GM18951 (cell line): ENCODE measurements around the gene PTPRM.

Experiments used
- POLR2A ChIP-seq: IDR thresholded peaks from 4 replicates; pipeline ENCODE4 v1.6.1; 2011; ENCODE audit warnings: mild to moderate bottlenecking; ENCODE audit not compliant: insufficient read length, insufficient read depth; ENCODE audit errors: extremely low read depth
- in situ Hi-C: fragments of 300-500 bp; cut with MboI; formaldehyde crosslinking; loops from one replicate; pipeline ENCODE4 v1.12.0; 2022; ENCODE audit warnings: low sequenced_read_pairs, mixed read lengths, inconsistent platforms; ENCODE audit not compliant: unreplicated experiment

Gene PTPRM

DNA sequence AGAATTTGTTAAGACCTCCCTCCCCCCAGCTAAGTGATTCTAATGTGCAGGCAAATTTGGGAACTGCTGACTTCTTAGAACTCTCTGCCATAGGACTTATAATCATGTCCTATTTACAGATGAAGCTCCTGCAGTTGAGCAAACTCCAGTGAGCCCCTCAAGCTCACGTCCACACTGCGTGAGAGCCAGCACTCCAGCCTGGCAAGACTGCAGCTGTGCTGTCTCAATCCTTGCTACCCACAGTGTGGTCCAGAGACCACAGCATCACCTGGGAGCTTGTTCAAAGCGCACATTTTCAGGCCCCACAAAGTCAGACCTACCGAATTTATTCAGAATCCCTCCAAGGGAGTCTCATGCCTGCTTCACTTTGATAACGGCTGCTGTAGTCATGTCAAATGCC is 799.0 kb downstream of the PTPRM start:
- no peak for TF ChIP-seq POLR2A
- in situ Hi-C loops: no loop called here

DNA sequence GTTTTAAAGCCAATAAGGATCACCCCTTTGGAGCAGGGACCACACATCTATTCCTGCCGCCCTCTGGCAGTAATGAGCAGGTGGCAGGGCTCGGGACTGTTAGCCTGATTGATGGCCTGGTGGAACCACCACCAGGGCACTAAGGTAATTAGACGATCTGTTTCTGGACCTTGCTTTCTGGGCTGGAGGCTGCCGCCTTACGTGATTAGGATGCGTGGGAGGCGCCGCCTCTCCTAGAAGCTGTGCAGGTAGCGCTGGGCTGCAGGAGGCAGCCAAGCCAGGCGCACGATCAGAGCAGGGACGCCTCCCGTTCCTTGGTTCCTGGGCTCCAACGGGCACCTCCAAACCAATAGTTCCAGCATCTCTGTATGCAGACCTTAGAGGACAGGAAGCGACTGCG is 799.5 kb downstream of the PTPRM start:
- in situ Hi-C loops: no loop called here
- TF ChIP-seq POLR2A: no peak

DNA sequence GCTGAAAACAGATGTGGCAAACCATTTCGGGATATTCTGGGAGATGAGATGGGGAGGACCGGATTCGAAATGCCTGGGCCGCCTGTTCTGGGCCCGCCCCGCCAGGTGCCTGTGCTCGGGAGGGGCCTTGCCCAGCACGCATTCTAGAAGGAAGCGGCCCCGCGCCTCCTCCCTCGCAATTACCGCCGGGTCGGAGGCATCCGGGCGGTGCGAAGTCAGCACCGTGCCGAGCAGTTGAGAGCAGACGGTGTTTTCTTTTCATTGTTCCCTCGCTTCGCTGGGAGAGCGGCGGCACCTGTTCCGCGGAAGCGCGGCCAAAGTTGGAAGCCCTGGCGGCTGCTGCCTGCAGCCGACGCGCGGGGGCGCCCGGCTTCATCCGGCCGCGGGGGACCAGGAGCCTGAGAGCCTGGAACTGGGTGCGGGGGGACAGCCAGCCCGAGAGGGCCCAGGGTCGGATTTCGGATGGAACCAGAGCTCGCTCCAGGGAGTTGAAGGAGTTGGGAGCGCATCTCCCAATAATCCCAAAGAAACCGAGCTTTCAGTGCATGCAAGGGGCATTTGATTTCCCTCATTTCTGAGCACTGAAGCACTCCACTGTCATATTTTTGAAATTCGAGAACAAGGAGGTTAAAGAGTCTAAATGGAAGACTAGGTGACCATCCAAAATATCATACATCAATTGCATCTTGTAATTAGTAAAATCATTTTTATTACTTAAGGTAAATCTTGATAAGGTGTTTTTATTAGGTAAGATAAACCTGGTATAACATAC is 800.3 kb downstream of the PTPRM start:
- in situ Hi-C loops: no loop called here
- TF ChIP-seq POLR2A: no peak

DNA sequence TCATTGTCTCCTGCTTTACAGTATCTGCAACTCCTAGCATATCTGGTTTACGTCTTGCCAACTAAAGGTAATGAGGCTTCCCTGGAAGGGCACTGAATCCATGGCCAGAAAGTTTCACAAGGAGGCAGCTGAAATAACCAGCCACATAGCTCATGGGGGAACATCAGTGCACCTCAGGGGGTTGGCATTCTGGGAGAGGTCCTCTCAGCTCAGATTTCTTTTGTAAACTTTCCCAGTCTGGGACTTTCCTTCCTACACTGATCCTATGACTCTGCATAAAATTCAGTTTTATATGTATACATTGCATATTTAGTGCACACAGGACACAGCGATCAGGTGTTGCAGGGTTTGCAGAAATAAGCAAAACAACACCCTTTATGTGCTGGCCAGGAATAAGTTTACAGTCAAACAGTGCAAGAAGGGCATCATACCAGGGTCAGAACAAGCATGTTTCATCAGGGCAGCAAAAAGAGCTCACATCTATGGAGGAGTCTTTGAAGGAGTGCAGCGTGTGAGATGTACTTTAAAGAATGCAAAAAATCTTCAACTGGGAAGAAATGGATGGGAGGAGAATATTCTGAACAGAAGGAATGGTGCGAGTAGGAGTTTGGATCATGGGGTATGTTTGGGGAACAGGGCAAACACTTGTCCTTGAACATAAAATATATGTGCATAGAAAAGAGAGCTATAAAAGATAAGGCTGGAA is 801.5 kb downstream of the PTPRM start:
- TF ChIP-seq POLR2A: no peak
- in situ Hi-C loops: no loop called here

DNA sequence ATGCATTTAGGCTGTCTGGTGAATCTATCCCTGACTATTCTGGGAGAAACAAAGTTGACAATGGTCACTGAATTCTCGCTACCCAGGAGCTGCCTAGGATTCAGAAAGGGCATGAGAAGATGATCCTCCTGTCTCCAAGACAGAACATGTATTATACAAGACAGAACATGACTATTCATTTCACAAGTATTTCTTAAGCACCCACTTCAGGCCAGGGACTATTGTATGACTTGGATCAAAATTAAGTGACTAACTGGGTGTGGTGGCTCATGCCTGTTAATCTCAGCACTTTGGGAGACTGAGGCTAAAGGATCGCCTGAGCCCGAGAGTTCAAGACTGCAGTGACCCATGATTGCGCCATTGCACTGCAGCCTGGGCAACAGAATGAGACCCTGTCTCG is 806.4 kb downstream of the PTPRM start:
- in situ Hi-C loops: no loop called here
- TF ChIP-seq POLR2A: no peak

DNA sequence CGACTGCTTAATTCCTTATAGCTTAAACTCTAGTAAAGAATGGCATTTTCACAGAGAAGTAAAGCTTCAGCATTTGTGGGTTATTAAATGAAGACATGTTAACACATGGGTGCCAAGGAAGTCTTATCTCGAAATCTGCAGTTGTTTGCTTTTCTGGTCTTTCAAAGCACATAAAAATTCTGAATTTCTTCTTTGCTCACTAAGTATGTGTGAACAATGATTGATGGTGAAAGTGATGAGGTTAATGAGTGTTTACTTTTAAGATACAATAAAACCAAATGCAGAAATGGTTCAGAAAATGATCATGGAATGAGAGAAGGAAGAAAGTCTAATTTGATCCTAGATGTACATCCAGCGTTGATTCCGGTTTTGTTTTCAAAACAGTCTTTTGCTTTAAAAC is 807.6 kb downstream of the PTPRM start:
- in situ Hi-C loops: no loop called here
- no peak for TF ChIP-seq POLR2A

DNA sequence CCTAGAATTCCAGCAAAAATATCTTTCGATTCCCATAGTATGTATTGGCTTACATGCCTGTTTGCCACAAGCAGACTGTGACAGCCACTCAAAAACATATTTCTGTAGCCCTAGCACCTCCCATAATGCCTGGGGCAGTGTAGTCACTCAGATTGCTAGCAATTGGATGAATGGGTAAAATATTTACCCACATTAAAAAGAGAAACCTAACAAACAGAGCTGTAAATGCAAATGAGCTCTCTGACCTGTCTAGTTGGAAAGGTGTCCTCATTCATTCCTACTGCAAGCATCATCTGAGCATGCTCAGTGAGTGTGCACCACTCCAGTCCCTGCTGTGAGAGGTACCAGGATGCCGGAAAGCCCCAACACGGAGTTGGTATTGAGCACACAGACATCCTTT is 808.1 kb downstream of the PTPRM start:
- in situ Hi-C loops: no loop called here
- no peak for TF ChIP-seq POLR2A

DNA sequence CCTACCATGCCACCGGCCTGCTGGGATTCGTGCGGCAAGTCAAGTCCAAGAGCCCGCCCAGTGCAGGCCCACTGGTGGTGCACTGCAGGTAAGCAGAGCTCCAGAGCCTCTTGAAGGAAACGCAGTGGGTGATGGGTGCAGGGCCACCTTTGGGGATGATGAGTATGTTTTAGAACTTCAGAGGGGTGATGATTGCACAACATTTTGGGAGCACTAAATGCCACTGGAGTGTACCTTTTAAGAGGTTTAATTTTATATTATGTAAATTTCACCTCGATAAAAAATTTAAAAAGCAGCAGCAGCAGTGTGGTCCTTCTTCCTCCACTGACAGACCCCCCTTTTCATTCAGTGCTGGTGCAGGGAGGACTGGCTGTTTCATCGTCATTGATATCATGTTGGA is 809.0 kb downstream of the PTPRM start:
- TF ChIP-seq POLR2A: no peak

DNA sequence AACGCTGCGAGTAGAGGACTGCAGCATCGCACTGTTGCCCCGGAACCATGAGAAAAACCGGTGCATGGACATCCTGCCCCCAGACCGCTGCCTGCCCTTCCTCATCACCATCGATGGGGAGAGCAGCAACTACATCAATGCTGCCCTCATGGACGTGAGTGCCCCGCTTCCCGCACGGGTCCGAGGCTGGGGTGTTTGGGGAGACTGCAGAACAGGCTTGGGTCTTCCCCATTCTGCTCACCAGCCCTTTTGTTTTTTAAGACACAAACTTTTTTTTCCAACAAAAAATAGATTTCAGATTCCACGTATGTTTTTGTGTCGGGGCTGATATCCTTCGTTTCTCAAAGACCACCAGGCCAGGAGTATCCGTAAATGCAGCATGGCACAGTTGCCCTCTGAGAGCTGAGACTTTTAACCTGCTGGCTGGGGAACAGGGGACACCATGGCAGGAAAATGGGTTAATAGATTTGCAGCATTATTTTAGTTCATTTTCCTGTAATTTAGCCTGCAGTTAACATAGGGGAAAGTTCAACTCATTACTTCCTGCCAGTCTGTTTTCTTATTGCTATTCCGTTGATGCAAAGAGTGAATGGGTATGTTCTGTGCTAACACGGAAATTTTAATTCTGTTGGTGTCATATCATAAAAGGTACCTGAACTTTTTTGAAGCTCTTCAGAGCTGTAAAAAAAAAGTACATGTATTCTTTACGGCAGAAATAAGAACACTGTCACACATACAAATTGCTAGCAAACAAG is 812.2 kb downstream of the PTPRM start:
- in situ Hi-C loops: no loop called here

More for the DNA sequence above, 809.0 kb downstream of the PTPRM start:
- in situ Hi-C loops: no loop called here

DNA sequence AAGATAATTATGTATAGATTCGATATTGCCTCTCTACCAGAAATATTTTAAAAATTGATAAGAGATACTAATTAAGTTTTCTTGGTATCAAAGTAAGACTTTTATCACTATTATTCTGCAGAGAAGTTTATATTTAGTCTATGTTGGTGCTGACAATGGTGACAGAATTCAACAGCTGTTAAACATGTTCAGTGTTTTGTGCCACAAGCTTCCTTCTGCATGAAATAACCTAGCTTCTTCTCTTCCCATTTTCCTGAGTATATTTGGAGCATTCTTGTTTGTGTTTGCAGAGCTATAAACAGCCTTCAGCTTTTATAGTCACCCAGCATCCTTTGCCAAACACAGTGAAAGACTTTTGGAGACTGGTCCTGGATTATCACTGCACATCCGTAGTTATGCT is 812.9 kb downstream of the PTPRM start:
- in situ Hi-C loops: no loop called here

More for the DNA sequence above, 812.2 kb downstream of the PTPRM start:
- no peak for TF ChIP-seq POLR2A

DNA sequence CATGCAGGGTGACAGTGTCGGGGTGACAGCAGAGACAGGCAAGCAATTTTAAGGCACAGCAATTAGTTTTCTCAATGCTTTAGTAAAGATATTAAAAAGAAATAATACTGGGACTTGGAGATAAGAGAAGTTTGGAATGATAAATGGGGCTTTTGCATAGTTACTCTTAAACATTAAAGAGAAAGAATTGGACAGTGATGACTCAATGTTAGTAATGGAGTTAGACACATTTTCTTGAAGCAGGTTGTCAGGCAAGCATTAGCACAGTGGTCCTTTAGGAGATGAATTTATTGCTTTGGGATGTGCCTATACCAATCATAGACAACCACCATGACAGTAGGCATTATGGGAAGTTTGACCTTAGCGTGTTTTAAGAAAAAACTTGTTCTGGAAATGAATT is 813.8 kb downstream of the PTPRM start:
- no peak for TF ChIP-seq POLR2A

More for the DNA sequence above, 812.9 kb downstream of the PTPRM start:
- TF ChIP-seq POLR2A: no peak

DNA sequence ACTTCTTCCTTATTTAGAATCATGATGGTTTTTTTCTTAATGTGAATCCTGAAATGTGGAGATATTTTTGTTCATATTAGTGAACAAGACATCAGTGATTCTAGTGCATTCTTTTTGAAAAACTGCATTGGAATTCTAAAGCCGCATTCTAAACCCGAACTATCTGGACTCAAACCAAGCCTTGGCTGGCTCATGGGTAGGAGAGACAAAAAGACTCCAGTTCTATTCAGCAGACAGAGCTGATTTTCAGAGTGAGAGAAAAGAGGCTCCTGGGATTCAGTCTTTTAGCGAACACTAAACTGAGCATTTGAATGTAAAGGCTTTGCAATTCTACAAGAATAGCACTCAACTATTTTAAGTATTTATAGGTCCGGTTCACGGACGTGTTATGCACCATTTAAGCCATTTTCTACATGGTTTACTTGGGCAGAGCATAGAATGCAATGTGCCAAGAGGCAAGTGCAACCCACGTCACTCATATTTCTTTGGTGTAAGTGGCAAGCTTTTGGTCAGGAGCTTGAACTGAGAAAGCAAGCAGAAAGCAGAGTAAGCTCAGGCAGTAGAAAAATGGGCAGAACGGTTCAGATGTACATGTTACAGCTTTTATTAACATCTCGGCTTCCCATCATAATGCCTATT is 814.8 kb downstream of the PTPRM start:
- in situ Hi-C loops: no loop called here
- no peak for TF ChIP-seq POLR2A

More for the DNA sequence above, 813.8 kb downstream of the PTPRM start:
- in situ Hi-C loops: no loop called here

DNA sequence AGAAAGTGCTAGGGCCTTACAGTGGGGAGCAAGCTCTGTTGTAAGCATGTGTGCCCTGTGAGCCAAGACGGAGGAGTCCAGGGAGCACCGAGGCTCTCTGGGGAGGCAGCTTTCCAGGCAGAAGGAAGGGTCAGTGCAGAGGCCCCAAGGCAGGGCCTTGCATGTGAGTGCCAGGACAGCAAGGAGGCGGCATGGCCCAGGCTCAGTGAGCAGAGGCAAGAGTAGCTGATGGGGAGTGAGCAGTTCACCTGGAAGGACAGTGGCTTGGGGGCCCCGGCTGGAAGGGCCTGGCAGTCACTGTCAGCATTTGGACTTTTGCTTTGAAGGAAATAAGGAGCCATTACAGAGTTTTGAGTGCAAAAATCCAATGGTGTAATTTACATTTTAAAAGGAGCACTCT is 818.3 kb downstream of the PTPRM start:
- no peak for TF ChIP-seq POLR2A
- in situ Hi-C loops: no loop called here
